Neural progenitor cell (in vitro differentiated cells): ENCODE results near the gene RNF212B. TPM values are rescaled to one million over a fixed set of nuclear protein-coding genes. Genes with fewer than 3 reads are reported as not detected.
A peak's percentile ranks its signal among the peaks of the same experiment; 100 is the strongest.
"Not testable (repeated sequence)": the region's sequence is repeated elsewhere in the genome, so short reads cannot be mapped to it uniquely, and the experiment has no call there.

Experiments
- DNase-seq: peaks from one replicate; pipeline ENCODE4 v3.0.0-alpha.2; 2016; ENCODE audit warnings: low spot score
- H2AFZ ChIP-seq: fragments of 200-600 bp; sonication (generic); replicated peaks from 2 replicates; pipeline ENCODE4 v1.6.1; 2016; ENCODE audit warnings: antibody characterized with exemption
- H3F3A ChIP-seq: fragments of 200-600 bp; sonication (generic); 2 replicates; pipeline ENCODE4 v1.6.1; 2016; ENCODE audit warnings: antibody characterized with exemption, low read depth
- H3K27ac ChIP-seq: fragments of 200-600 bp; sonication (generic); 2 replicates; pipeline ENCODE4 v1.5.1; 2016; ENCODE audit warnings: mild to moderate bottlenecking
- H3K27me3 ChIP-seq: fragments of 200-600 bp; sonication (generic); 2 replicates; pipeline ENCODE4 v1.6.1; 2016; ENCODE audit warnings: mild to moderate bottlenecking, moderate library complexity
- H3K36me3 ChIP-seq: fragments of 200-600 bp; sonication (generic); 2 replicates; pipeline ENCODE4 v1.5.1; 2016
- H3K4me1 ChIP-seq: fragments of 200-600 bp; sonication (generic); 2 replicates; pipeline ENCODE4 v1.6.1; 2016; ENCODE audit warnings: mixed run types
- H3K4me2 ChIP-seq: fragments of 200-600 bp; sonication (generic); 2 replicates; pipeline ENCODE4 v1.6.1; 2016
- H3K4me3 ChIP-seq: fragments of 200-600 bp; sonication (generic); 2 replicates; pipeline ENCODE4 v1.5.1; 2016
- H3K79me2 ChIP-seq: fragments of 200-600 bp; sonication (generic); 2 replicates; pipeline ENCODE4 v1.6.1; 2016; ENCODE audit warnings: low read depth
- H3K9ac ChIP-seq: fragments of 200-600 bp; sonication (generic); 2 replicates; pipeline ENCODE4 v1.6.1; 2016
- H3K9me3 ChIP-seq: fragments of 200-600 bp; sonication (generic); 2 replicates; pipeline ENCODE4 v1.5.1; 2016; ENCODE audit warnings: low read depth
- H4K20me1 ChIP-seq: fragments of 200-600 bp; sonication (generic); 2 replicates; pipeline ENCODE4 v1.6.1; 2016; ENCODE audit warnings: low read depth
- H3K27ac Mint-ChIP-seq: 3 replicates; pipeline ENCODE4 v1.8.0; 2021; ENCODE audit warnings: mixed read lengths
- H3K27me3 Mint-ChIP-seq: 2 replicates; pipeline ENCODE4 v1.8.0; 2022; ENCODE audit warnings: low read depth, mild to moderate bottlenecking, inconsistent platforms, moderate library complexity, mixed read lengths; ENCODE audit not compliant: insufficient read depth
- H3K36me3 Mint-ChIP-seq: 3 replicates; pipeline ENCODE4 v1.8.0; 2021; ENCODE audit warnings: mixed read lengths
- H3K4me1 Mint-ChIP-seq: 3 replicates; pipeline ENCODE4 v1.8.0; 2021; ENCODE audit warnings: mixed read lengths
- H3K4me3 Mint-ChIP-seq: 3 replicates; pipeline ENCODE4 v1.8.0; 2021; ENCODE audit warnings: mild to moderate bottlenecking, moderate library complexity, mixed read lengths
- H3K9me3 Mint-ChIP-seq: 3 replicates; pipeline ENCODE4 v1.8.0; 2020; ENCODE audit warnings: mixed read lengths
- CTCF ChIP-seq: fragments of 200-600 bp; sonication (generic); IDR thresholded peaks from 2 replicates; pipeline ENCODE4 v1.5.1; 2017; ENCODE audit warnings: antibody characterized with exemption, mild to moderate bottlenecking
- EZH2 ChIP-seq: fragments of 200-600 bp; sonication (generic); IDR thresholded peaks from 2 replicates; pipeline ENCODE4 v1.6.1; 2017; ENCODE audit warnings: antibody characterized with exemption, mild to moderate bottlenecking, moderate library complexity
- EZH2phosphoT487 ChIP-seq: fragments of 200-600 bp; sonication (generic); IDR thresholded peaks from 2 replicates; pipeline ENCODE4 v1.6.1; 2017; ENCODE audit warnings: antibody characterized with exemption
- total RNA-seq: library from RNA; depleted of rRNA; stranded (reverse); fragments of >200 nt; gene quantifications from 2 replicates; pipeline ENCODE4 v1.2.3, GENCODE V29; 2015; ENCODE audit warnings: low replicate concordance

Gene RNF212B
- 0.50 TPM in 1 of 2 replicates, not detected in the other for total RNA-seq

- H3K79me2 ChIP-seq: no peaks in the 10 kb centered on the region
- H3K27me3 Mint-ChIP-seq: peaks cover 2% of the 10 kb centered on the region
- no peaks in the 10 kb centered on the region for H3K36me3 Mint-ChIP-seq
- no peaks in the 10 kb centered on the region for H3K36me3 ChIP-seq
- H3K4me1 Mint-ChIP-seq: peaks cover 12% of the 10 kb centered on the region
- peaks cover 2% of the 10 kb centered on the region for H3K9me3 Mint-ChIP-seq
- peaks cover 13% of the 10 kb centered on the region for H3F3A ChIP-seq
- TF ChIP-seq CTCF (no peak), EZH2 (no peak)
- H3K9me3 ChIP-seq: no peaks in the 10 kb centered on the region
- peak within 1 kb of the TSS; percentile 64 for H3K4me3 Mint-ChIP-seq
- no peak within 1 kb of the TSS for H3K27ac Mint-ChIP-seq
- H2AFZ ChIP-seq: peak within 1 kb of the TSS; percentile 89
- peak within 1 kb of the TSS; percentile 32 for H3K4me3 ChIP-seq
- peak within 1 kb of the TSS; percentile 65 for H3K4me2 ChIP-seq
- H4K20me1 ChIP-seq: no peaks in the 10 kb centered on the region
- H3K4me1 ChIP-seq: peaks cover 3% of the 10 kb centered on the region
- H3K9ac ChIP-seq: no peak within 1 kb of the TSS
- no peak within 1 kb of the TSS for H3K27ac ChIP-seq
- no peaks in the 10 kb centered on the region for H3K27me3 ChIP-seq
- peak; percentile 95 for DNase-seq
Measured at GRCh38 chr14:23237772-23238594, at the start of gene RNF212B. RNF212B (plus strand) TSS chr14:23237936; CDS start chr14:23240346, 2,410 bp downstream.

GRCh38 chr14:23193432-23193831, 44.3 kb upstream of the RNF212B start:
- Histone ChIP-seq H2AFZ (no peak overlapping the region), H3K4me2 (no peak overlapping the region), H4K20me1 (no peaks in the 10 kb centered on the region), H3K9ac (no peak overlapping the region), H3F3A (no peaks in the 10 kb centered on the region), H3K4me3 (no peak overlapping the region), H3K4me1 (no peaks in the 10 kb centered on the region), H3K9me3 (no peaks in the 10 kb centered on the region), H3K79me2 (no peaks in the 10 kb centered on the region), H3K27me3 (no peaks in the 10 kb centered on the region), H3K36me3 (no peaks in the 10 kb centered on the region), H3K27ac (no peak overlapping the region)
- no peak for TF ChIP-seq CTCF
- TF ChIP-seq EZH2phosphoT487: no peak
- no peak for TF ChIP-seq EZH2
- H3K27me3 Mint-ChIP-seq: peaks cover 5% of the 10 kb centered on the region
- H3K27ac Mint-ChIP-seq: no peak overlapping the region
- no peaks in the 10 kb centered on the region for H3K36me3 Mint-ChIP-seq
- peaks cover 2% of the 10 kb centered on the region for H3K4me1 Mint-ChIP-seq
- H3K9me3 Mint-ChIP-seq: no peaks in the 10 kb centered on the region
- H3K4me3 Mint-ChIP-seq: no peak overlapping the region
- no peak for DNase-seq

GRCh38 chr14:23195552-23196101, 42.1 kb upstream of the RNF212B start:
- H3K36me3 ChIP-seq: no peaks in the 10 kb centered on the region
- Mint-ChIP-seq H3K27me3 (peaks cover 5% of the 10 kb centered on the region), H3K36me3 (no peaks in the 10 kb centered on the region), H3K27ac (no peak overlapping the region), H3K4me1 (peaks cover 2% of the 10 kb centered on the region), H3K9me3 (no peaks in the 10 kb centered on the region), H3K4me3 (no peak overlapping the region)
- no peaks in the 10 kb centered on the region for H3K9me3 ChIP-seq
- no peak overlapping the region for H3K9ac ChIP-seq
- no peaks in the 10 kb centered on the region for H3K27me3 ChIP-seq
- no peaks in the 10 kb centered on the region for H3K4me1 ChIP-seq
- H3F3A ChIP-seq: no peaks in the 10 kb centered on the region
- no peak for TF ChIP-seq EZH2phosphoT487
- TF ChIP-seq EZH2: no peak
- no peak for TF ChIP-seq CTCF
- no peaks in the 10 kb centered on the region for H3K79me2 ChIP-seq
- no peak overlapping the region for H2AFZ ChIP-seq
- no peaks in the 10 kb centered on the region for H4K20me1 ChIP-seq
- no peak overlapping the region for H3K27ac ChIP-seq
- no peak overlapping the region for H3K4me2 ChIP-seq
- DNase-seq: no peak
- H3K4me3 ChIP-seq: no peak overlapping the region

GRCh38 chr14:23196487-23196886, 41.2 kb upstream of the RNF212B start:
- H3K27ac ChIP-seq, H4K20me1 ChIP-seq, H3F3A ChIP-seq, H3K4me3 Mint-ChIP-seq, H3K27me3 ChIP-seq, H3K9me3 ChIP-seq, H3K36me3 Mint-ChIP-seq, H3K9ac ChIP-seq, H3K4me2 ChIP-seq, H3K4me1 ChIP-seq, H3K4me1 Mint-ChIP-seq, H2AFZ ChIP-seq, DNase-seq, H3K36me3 ChIP-seq, H3K4me3 ChIP-seq, H3K27me3 Mint-ChIP-seq, H3K27ac Mint-ChIP-seq, H3K9me3 Mint-ChIP-seq, H3K79me2 ChIP-seq: not testable (repeated sequence)

GRCh38 chr14:23199141-23199540, 38.6 kb upstream of the RNF212B start:
- not testable (repeated sequence) for H3K9me3 ChIP-seq, H2AFZ ChIP-seq, H3K79me2 ChIP-seq, H3K9me3 Mint-ChIP-seq, H3F3A ChIP-seq, H3K4me3 ChIP-seq, H3K9ac ChIP-seq, H3K27ac Mint-ChIP-seq, H3K36me3 Mint-ChIP-seq, H3K36me3 ChIP-seq, H3K4me1 ChIP-seq, H3K4me1 Mint-ChIP-seq, H3K4me3 Mint-ChIP-seq, H3K27me3 ChIP-seq, H3K27ac ChIP-seq, H3K4me2 ChIP-seq, H3K27me3 Mint-ChIP-seq, H4K20me1 ChIP-seq, DNase-seq
